HepG2 (cell line): Measurements from ENCODE around the gene PIGO. TPM values are rescaled to one million over a fixed set of nuclear protein-coding genes. Genes with fewer than 3 reads are reported as not detected.

ENCODE experiments used
- CHCHD3 ChIP-seq: sonication (generic); formaldehyde crosslinking; IDR thresholded peaks from 2 replicates; pipeline ENCODE4 v1.8.0; 2022; ENCODE audit warnings: mild to moderate bottlenecking, missing genetic modification reagents, moderate library complexity
- GZF1 ChIP-seq: sonication (generic); formaldehyde crosslinking; IDR thresholded peaks from 2 replicates; pipeline ENCODE4 v1.5.1; 2020; ENCODE audit warnings: mild to moderate bottlenecking, missing genetic modification reagents
- PLRG1 ChIP-seq: fragments of 450-650 bp; conservative IDR thresholded peaks from 2 replicates; pipeline ENCODE4 v1.6.1; 2016
- SKI ChIP-seq: fragments of 450-650 bp; IDR thresholded peaks from one replicate; pipeline ENCODE4 v1.6.1; 2018; ENCODE audit warnings: mild to moderate bottlenecking; ENCODE audit not compliant: partially characterized antibody
- TRIM24 ChIP-seq: sonication (generic); formaldehyde crosslinking; IDR thresholded peaks from 2 replicates; pipeline ENCODE4 v1.8.0; 2022; ENCODE audit warnings: mild to moderate bottlenecking, missing genetic modification reagents
- ZMYM3 ChIP-seq: sonication (generic); formaldehyde crosslinking; IDR thresholded peaks from 2 replicates; pipeline ENCODE4 v1.5.1; 2020; ENCODE audit warnings: mild to moderate bottlenecking, missing genetic modification reagents
- ZNF781 ChIP-seq: sonication (generic); formaldehyde crosslinking; IDR thresholded peaks from 2 replicates; pipeline ENCODE4 v1.5.1; 2020; ENCODE audit warnings: borderline replicate concordance, mild to moderate bottlenecking, missing genetic modification reagents; ENCODE audit errors: not compliant biosample characterization
- polyA plus RNA-seq, 8 experiments: library from polyadenylated mRNA; depleted of rRNA in 3 of 8; stranded (reverse) in 7 of 8; unstranded in 1 of 8; fragments of >200 nt; fragmentation: Illumina TruSeq in 4 of 8; extraction: Trizol in 4 of 8; gene quantifications; 2 replicates each; pipeline versions ENCODE4 v1.2.1 to v1.2.3, GENCODE V29; 2011 to 2016; ENCODE audit warnings: low read depth in 4 of 8, missing spikeins in 1 of 8, mixed read lengths in 1 of 8; ENCODE audit not compliant: insufficient read depth in 1 of 8
- total RNA-seq, 5 experiments: library from RNA; depleted of rRNA; stranded (reverse); fragments of >200 nt; fragmentation: Illumina TruSeq; extraction: Trizol; gene quantifications; 2 replicates each; pipeline ENCODE4 v1.2.3, GENCODE V29; 2016; ENCODE audit warnings: low read depth in 1 of 5
- TF ChIP-seq, protein P1 (sequence below): sonication (generic); formaldehyde crosslinking; IDR thresholded peaks from 2 replicates; pipeline ENCODE4 v1.5.0; 2020; ENCODE audit warnings: mild to moderate bottlenecking, missing genetic modification reagents, borderline replicate concordance
- TF ChIP-seq, protein P2 (sequence below): sonication (generic); formaldehyde crosslinking; IDR thresholded peaks from 2 replicates; pipeline ENCODE4 v1.4.0; 2020; ENCODE audit warnings: missing genetic modification reagents, low read depth, mild to moderate bottlenecking, borderline replicate concordance
- TF ChIP-seq, protein P3 (sequence below): sonication (generic); formaldehyde crosslinking; IDR thresholded peaks from 2 replicates; pipeline ENCODE4 v1.5.1; 2020; ENCODE audit warnings: missing genetic modification reagents, mild to moderate bottlenecking, borderline replicate concordance
- TF ChIP-seq, protein P4 (sequence below): sonication (generic); formaldehyde crosslinking; IDR thresholded peaks from 2 replicates; pipeline ENCODE4 v1.5.0; 2020; ENCODE audit warnings: missing genetic modification reagents
- TF ChIP-seq, protein P5 (sequence below): sonication (generic); formaldehyde crosslinking; conservative IDR thresholded peaks from 2 replicates; pipeline ENCODE4 v1.8.1; 2023; ENCODE audit warnings: missing genetic modification reagents

PIGO gene
- total and polyA plus RNA-seq, 2 of the 13 experiments (the other 11 are each of a cell fraction or from before 2014, with no cell fraction given), result 20.5 to 26.2 TPM

DNA sequence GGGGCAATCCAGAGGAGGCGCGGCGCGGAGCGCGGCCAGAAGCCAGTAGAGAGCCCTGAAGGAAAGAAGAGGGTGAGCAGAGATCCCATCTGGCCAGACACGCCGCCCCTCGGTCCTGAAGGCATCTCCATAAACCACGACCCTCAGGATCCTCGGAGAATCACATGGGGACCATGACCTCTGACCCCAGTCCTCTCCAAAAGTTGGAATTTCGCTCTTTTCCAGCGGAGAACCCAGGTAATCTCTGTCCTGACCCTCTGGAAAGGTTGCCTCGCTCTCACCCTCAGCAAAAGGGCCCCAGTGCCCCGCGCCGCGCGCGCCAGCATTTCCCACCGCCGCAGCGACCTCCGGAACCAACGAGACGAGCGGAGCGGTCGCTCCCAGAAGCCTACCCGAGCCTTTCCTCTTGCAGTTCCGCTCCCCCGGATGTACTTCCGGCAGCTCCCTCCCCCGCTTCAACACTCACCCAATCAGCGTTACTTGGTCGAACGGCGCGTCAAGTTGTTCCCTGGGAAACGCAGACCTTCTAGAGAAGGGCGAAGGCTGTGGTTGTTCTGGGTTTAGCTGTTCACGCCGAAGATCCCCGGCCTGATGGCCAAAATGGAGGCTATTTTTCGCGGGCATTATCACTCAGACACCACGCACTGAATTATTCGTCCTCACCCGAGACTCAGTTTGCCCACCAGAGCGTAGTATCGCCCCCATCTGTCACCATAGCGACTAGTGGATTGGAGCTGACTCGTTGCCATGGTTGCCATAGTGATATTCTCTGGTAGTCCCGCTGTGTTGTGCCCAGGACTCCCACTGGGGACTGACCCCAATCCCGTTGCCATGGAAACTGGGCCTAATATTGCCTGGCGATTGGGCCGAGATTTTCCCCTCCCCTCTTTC, 6.6 kb upstream of the PIGO start, which contains the start of gene STOML2 (continued):
- TF ChIP-seq, protein P1, sequence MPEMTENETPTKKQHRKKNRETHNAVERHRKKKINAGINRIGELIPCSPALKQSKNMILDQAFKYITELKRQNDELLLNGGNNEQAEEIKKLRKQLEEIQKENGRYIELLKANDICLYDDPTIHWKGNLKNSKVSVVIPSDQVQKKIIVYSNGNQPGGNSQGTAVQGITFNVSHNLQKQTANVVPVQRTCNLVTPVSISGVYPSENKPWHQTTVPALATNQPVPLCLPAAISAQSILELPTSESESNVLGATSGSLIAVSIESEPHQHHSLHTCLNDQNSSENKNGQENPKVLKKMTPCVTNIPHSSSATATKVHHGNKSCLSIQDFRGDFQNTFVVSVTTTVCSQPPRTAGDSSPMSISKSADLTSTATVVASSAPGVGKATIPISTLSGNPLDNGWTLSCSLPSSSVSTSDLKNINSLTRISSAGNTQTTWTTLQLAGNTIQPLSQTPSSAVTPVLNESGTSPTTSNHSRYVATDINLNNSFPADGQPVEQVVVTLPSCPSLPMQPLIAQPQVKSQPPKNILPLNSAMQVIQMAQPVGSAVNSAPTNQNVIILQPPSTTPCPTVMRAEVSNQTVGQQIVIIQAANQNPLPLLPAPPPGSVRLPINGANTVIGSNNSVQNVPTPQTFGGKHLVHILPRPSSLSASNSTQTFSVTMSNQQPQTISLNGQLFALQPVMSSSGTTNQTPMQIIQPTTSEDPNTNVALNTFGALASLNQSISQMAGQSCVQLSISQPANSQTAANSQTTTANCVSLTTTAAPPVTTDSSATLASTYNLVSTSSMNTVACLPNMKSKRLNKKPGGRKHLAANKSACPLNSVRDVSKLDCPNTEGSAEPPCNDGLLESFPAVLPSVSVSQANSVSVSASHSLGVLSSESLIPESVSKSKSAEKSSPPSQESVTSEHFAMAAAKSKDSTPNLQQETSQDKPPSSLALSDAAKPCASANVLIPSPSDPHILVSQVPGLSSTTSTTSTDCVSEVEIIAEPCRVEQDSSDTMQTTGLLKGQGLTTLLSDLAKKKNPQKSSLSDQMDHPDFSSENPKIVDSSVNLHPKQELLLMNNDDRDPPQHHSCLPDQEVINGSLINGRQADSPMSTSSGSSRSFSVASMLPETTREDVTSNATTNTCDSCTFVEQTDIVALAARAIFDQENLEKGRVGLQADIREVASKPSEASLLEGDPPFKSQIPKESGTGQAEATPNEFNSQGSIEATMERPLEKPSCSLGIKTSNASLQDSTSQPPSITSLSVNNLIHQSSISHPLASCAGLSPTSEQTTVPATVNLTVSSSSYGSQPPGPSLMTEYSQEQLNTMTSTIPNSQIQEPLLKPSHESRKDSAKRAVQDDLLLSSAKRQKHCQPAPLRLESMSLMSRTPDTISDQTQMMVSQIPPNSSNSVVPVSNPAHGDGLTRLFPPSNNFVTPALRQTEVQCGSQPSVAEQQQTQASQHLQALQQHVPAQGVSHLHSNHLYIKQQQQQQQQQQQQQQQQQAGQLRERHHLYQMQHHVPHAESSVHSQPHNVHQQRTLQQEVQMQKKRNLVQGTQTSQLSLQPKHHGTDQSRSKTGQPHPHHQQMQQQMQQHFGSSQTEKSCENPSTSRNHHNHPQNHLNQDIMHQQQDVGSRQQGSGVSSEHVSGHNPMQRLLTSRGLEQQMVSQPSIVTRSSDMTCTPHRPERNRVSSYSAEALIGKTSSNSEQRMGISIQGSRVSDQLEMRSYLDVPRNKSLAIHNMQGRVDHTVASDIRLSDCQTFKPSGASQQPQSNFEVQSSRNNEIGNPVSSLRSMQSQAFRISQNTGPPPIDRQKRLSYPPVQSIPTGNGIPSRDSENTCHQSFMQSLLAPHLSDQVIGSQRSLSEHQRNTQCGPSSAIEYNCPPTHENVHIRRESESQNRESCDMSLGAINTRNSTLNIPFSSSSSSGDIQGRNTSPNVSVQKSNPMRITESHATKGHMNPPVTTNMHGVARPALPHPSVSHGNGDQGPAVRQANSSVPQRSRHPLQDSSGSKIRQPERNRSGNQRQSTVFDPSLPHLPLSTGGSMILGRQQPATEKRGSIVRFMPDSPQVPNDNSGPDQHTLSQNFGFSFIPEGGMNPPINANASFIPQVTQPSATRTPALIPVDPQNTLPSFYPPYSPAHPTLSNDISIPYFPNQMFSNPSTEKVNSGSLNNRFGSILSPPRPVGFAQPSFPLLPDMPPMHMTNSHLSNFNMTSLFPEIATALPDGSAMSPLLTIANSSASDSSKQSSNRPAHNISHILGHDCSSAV, result no peak
- TF ChIP-seq, protein P2, sequence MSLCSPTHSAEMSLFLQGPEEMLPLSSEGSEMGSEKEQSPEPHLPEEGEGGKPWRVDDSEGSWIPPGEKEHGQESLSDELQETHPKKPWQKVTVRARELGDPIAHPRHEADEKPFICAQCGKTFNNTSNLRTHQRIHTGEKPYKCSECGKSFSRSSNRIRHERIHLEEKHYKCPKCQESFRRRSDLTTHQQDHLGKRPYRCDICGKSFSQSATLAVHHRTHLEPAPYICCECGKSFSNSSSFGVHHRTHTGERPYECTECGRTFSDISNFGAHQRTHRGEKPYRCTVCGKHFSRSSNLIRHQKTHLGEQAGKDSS (CRISPR knock-in tag), result no peak; the same call in 1 of the 2 replicates
- TF ChIP-seq GZF1 (CRISPR knock-in tag) (no peak; the same call in 1 of the 2 replicates), PLRG1 (no peak), CHCHD3 (CRISPR knock-in tag) (no peak), ZNF781 (CRISPR knock-in tag) (peak; percentile 55), TRIM24 (no peak), SKI (no peak), ZMYM3 (no peak)
- TF ChIP-seq, protein P3, sequence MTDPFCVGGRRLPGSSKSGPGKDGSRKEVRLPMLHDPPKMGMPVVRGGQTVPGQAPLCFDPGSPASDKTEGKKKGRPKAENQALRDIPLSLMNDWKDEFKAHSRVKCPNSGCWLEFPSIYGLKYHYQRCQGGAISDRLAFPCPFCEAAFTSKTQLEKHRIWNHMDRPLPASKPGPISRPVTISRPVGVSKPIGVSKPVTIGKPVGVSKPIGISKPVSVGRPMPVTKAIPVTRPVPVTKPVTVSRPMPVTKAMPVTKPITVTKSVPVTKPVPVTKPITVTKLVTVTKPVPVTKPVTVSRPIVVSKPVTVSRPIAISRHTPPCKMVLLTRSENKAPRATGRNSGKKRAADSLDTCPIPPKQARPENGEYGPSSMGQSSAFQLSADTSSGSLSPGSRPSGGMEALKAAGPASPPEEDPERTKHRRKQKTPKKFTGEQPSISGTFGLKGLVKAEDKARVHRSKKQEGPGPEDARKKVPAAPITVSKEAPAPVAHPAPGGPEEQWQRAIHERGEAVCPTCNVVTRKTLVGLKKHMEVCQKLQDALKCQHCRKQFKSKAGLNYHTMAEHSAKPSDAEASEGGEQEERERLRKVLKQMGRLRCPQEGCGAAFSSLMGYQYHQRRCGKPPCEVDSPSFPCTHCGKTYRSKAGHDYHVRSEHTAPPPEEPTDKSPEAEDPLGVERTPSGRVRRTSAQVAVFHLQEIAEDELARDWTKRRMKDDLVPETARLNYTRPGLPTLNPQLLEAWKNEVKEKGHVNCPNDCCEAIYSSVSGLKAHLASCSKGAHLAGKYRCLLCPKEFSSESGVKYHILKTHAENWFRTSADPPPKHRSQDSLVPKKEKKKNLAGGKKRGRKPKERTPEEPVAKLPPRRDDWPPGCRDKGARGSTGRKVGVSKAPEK (CRISPR knock-in tag), result no peak
- TF ChIP-seq, protein P4, sequence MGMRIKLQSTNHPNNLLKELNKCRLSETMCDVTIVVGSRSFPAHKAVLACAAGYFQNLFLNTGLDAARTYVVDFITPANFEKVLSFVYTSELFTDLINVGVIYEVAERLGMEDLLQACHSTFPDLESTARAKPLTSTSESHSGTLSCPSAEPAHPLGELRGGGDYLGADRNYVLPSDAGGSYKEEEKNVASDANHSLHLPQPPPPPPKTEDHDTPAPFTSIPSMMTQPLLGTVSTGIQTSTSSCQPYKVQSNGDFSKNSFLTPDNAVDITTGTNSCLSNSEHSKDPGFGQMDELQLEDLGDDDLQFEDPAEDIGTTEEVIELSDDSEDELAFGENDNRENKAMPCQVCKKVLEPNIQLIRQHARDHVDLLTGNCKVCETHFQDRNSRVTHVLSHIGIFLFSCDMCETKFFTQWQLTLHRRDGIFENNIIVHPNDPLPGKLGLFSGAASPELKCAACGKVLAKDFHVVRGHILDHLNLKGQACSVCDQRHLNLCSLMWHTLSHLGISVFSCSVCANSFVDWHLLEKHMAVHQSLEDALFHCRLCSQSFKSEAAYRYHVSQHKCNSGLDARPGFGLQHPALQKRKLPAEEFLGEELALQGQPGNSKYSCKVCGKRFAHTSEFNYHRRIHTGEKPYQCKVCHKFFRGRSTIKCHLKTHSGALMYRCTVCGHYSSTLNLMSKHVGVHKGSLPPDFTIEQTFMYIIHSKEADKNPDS, result no peak
- TF ChIP-seq, protein P5, sequence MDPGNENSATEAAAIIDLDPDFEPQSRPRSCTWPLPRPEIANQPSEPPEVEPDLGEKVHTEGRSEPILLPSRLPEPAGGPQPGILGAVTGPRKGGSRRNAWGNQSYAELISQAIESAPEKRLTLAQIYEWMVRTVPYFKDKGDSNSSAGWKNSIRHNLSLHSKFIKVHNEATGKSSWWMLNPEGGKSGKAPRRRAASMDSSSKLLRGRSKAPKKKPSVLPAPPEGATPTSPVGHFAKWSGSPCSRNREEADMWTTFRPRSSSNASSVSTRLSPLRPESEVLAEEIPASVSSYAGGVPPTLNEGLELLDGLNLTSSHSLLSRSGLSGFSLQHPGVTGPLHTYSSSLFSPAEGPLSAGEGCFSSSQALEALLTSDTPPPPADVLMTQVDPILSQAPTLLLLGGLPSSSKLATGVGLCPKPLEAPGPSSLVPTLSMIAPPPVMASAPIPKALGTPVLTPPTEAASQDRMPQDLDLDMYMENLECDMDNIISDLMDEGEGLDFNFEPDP (CRISPR knock-in tag), result no peak
